LNCAP (cell line): Measurements from ENCODE around the gene GPC1.

ENCODE experiments used
- CTCF ChIP-seq: fragments of 450-650 bp; IDR thresholded peaks from 2 replicates; pipeline ENCODE4 v1.5.1; 2017; ENCODE audit warnings: mild to moderate bottlenecking

Gene GPC1

GRCh38 chr2:240482141-240482540 lies 46.7 kb downstream of the GPC1 start:
- no peak for TF ChIP-seq CTCF

- TF ChIP-seq CTCF, result no peak
These were observed 56.0 kb downstream of the GPC1 start for GRCh38 chr2:240491483-240491882.

GRCh38 chr2:240494194-240494793 lies 58.8 kb downstream of the GPC1 start:
- TF ChIP-seq CTCF, result no peak

GRCh38 chr2:240498171-240498957 lies 62.9 kb downstream of the GPC1 start:
- no peak for TF ChIP-seq CTCF

- no peak for TF ChIP-seq CTCF
These were observed 63.4 kb downstream of the GPC1 start for GRCh38 chr2:240498958-240499260.

GRCh38 chr2:240499309-240500301 lies 64.1 kb downstream of the GPC1 start:
- TF ChIP-seq CTCF, result no peak

- TF ChIP-seq CTCF, result no peak
These were observed 65.3 kb downstream of the GPC1 start for GRCh38 chr2:240500561-240501423.
